Lung (tissue), 12 donors: ENCODE measurements around the gene TRIM7. TPM values are rescaled to one million over a fixed set of nuclear protein-coding genes. Genes with fewer than 3 reads are reported as not detected.

Experiments
- ATAC-seq: fragments of 200-7000 bp; cut with Tn5 transposase; one replicate; pipeline ENCODE4 v1.9.1; 2020; ENCODE audit warnings: moderate number of reproducible peaks; ENCODE audit not compliant: insufficient read depth, low FRiP score
- DNase-seq, 3 donors: peaks; one replicate each; pipeline ENCODE4 v3.0.0-alpha.2; 2013 to 2017
- H3K27ac ChIP-seq, 2 donors: one replicate each; pipeline ENCODE4 v1.5.1; 2013; ENCODE audit warnings: mild to moderate bottlenecking in 2 of 2, moderate library complexity in 2 of 2, control low read depth in 1 of 2, inconsistent platforms in 1 of 2, low read depth in 1 of 2, low read length in 1 of 2
- H3K27me3 ChIP-seq, 3 donors: one replicate each; pipeline ENCODE4 v1.5.1; 2013; ENCODE audit warnings: low read length in 2 of 3; ENCODE audit not compliant: control insufficient read depth in 3 of 3, insufficient read depth in 3 of 3
- H3K36me3 ChIP-seq, 4 donors: one replicate each; pipeline ENCODE4 v1.5.1; 2013; ENCODE audit warnings: low read length in 4 of 4, mild to moderate bottlenecking in 1 of 4, moderate library complexity in 1 of 4; ENCODE audit not compliant: control insufficient read depth in 4 of 4, insufficient read depth in 4 of 4
- H3K4me1 ChIP-seq, 5 donors: one replicate each; pipeline ENCODE4 v1.5.1; 2013; ENCODE audit warnings: low read length in 5 of 5, mild to moderate bottlenecking in 2 of 5, moderate library complexity in 1 of 5; ENCODE audit not compliant: control insufficient read depth in 5 of 5, insufficient read depth in 5 of 5
- H3K4me3 ChIP-seq: one replicate; pipeline ENCODE4 v1.5.1; 2013; ENCODE audit warnings: mild to moderate bottlenecking, control low read depth, moderate library complexity
- H3K9ac ChIP-seq, 2 donors: one replicate each; pipeline ENCODE4 v1.5.1; 2013; ENCODE audit warnings: low read length in 2 of 2, control low read depth in 1 of 2; ENCODE audit not compliant: insufficient read depth in 1 of 2
- H3K9me3 ChIP-seq, 4 donors: one replicate each; pipeline ENCODE4 v1.5.1; 2013; ENCODE audit warnings: low read length in 3 of 4, mild to moderate bottlenecking in 1 of 4, moderate library complexity in 1 of 4; ENCODE audit not compliant: control insufficient read depth in 4 of 4, insufficient read depth in 3 of 4
- CTCF ChIP-seq: IDR thresholded peaks from 2 replicates; pipeline ENCODE4 v1.5.1; 2012; ENCODE audit warnings: mild to moderate bottlenecking; ENCODE audit errors: control extremely low read depth, extremely low read depth
- WGBS, 2 donors: extraction: QIAGEN DNeasy Blood & Tissue Kit; methylation state at CpG; one replicate each; pipeline ENCODE4 v1.1.7; 2013; 5-methylcytosine and 5-hydroxymethylcytosine counted together
- polyA plus RNA-seq, 2 donors: library from polyadenylated mRNA; stranded (reverse); fragments of 200-250 nt; gene quantifications; one replicate each; pipeline ENCODE4 v1.2.1, GENCODE V29; 2013
- total RNA-seq, 2 donors: library from RNA; depleted of rRNA in 1 of 2; stranded (reverse); fragments of >200 nt in 1 of 2; gene quantifications; one replicate each; pipeline ENCODE4 v1.2.1, GENCODE V29; 2014 to 2021
- donor health status: control.
- donor health status: control.
- donor health status: Bipolar disorder and iron deficiency.
- donor health status: healthy.
- donor health status: DM: yes; HTN: yes; CAD: no.

TRIM7 gene
- total and polyA plus RNA-seq, 4 donors = 0.46 to 3.8 (median 2.4) TPM

- TF ChIP-seq CTCF = no peak
- peaks cover 0 to 26% (median 12%) of the 10 kb centered on the region in 3 donors for H3K27me3 ChIP-seq
- DNase-seq (no peak), ATAC-seq (no peak)
- H3K9ac ChIP-seq = no peak overlapping the region
- H3K4me1 ChIP-seq = peaks cover 0 to 22% (median 4%) of the 10 kb centered on the region in 5 donors
- no peaks in the 10 kb centered on the region for H3K36me3 ChIP-seq
- H3K4me3 ChIP-seq = no peak overlapping the region
- H3K9me3 ChIP-seq = no peaks in the 10 kb centered on the region
- no peak overlapping the region for H3K27ac ChIP-seq
- WGBS, 2 donors = 36 to 41% methylated on average over 3 of the region's 3 CpGs
Measured at GRCh38 chr5:181207960-181208253, 2.9 kb upstream of the TRIM7 start.

DNA sequence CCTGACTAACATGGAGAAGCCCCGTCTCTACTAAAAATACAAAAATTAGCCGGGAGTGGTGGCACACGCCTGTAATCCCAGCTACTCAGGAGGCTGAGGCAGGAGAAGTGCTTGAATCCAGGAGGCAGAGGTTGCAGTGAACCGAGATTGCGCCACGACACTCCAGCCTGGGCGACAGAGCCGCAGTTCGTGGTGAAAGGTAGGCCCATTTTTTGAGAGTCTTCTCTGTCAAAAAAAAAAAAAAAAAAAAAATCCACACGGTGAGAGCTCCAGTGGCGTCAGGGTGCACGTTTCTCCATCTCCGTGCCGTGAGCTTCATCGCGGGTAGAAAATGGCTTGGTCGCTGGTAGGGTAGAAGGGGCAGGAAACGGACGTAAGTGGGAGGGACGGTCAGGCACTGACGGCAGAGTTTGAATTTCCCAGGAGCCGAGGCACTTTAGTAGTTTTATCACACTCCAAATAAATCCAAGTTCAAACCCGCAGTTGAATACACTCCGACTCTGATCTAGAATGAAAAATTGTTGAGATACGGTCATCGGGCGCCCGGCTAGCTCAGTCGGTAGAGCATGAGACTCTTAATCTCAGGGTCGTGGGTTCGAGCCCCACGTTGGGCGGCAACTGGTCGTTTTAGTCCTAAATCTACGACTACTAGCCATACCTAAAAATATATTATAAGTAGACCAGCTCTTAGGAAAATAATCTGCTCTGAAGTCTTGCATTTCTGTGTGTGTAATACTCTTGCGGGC, 2.4 kb upstream of the TRIM7 start:
- Histone ChIP-seq H3K9me3 (no peaks in the 10 kb centered on the region), H3K27ac (peak overlapping the region; percentile 42 to 58), H3K9ac (peak overlapping the region in 1 of 2 donors; percentile 53), H3K27me3 (peaks cover 0 to 26% (median 14%) of the 10 kb centered on the region in 3 donors), H3K4me3 (peak overlapping the region; percentile 4), H3K4me1 (peaks cover 0 to 22% (median 4%) of the 10 kb centered on the region in 5 donors), H3K36me3 (no peaks in the 10 kb centered on the region)
- ATAC-seq (peak; percentile 39), DNase-seq (peak; percentile 80 to 88 (median 87))
- no peak for TF ChIP-seq CTCF
- 1% methylated on average over 36 of the region's 36 CpGs for WGBS, 2 donors

GRCh38 chr5:181205761-181206649, 1.0 kb upstream of the TRIM7 start:
- 3 to 13% methylated on average over 37 of the region's 37 CpGs for WGBS, 2 donors
- Histone ChIP-seq H3K27ac (peak overlapping the region in 1 of 2 donors; percentile 68), H3K4me1 (peaks cover 0 to 22% (median 4%) of the 10 kb centered on the region in 5 donors), H3K9ac (peak overlapping the region in 1 of 2 donors; percentile 42), H3K36me3 (no peaks in the 10 kb centered on the region), H3K9me3 (no peaks in the 10 kb centered on the region), H3K27me3 (peaks cover 0 to 32% (median 23%) of the 10 kb centered on the region in 3 donors), H3K4me3 (peak overlapping the region; percentile 11)
- no peak for TF ChIP-seq CTCF
- ATAC-seq (no peak), DNase-seq (peak in 2 of 3 donors; percentile 23 to 47)
